Suprapubic skin (tissue), 3 donors: Measurements from ENCODE around the gene DGUOK.

ENCODE experiments used
- CTCF ChIP-seq, 2 donors: fragments of 200-600 bp in 1 of 2; fragments of 450-650 bp in 1 of 2; sonication (generic) in 1 of 2; IDR thresholded peaks; one replicate each; pipeline ENCODE4 v1.5.1; 2016 to 2019; ENCODE audit warnings: antibody characterized with exemption in 2 of 2, mild to moderate bottlenecking in 1 of 2, moderate library complexity in 1 of 2
- POLR2A ChIP-seq, 2 donors: fragments of 450-650 bp; IDR thresholded peaks; one replicate each; pipeline ENCODE4 v1.6.1; 2017; ENCODE audit warnings: antibody characterized with exemption in 2 of 2, mild to moderate bottlenecking in 2 of 2, moderate library complexity in 2 of 2

GRCh38 chr2:73897240-73897583 lies 29.5 kb upstream of the DGUOK start:
- no peak for TF ChIP-seq CTCF (IDR thresholded peaks at IDR 0.05)
- no peak for TF ChIP-seq POLR2A (IDR thresholded peaks at IDR 0.05)
